Activated naive CD4-positive, alpha-beta T cell treated with anti-CD3 and anti-CD28 coated beads, Interleukin-2, amount 50 U/mL, for 72 hours (primary cell): Measurements from ENCODE around the gene UBE2B. TPM values are rescaled to one million over a fixed set of nuclear protein-coding genes. Genes with fewer than 3 reads are reported as not detected.
"Not testable (repeated sequence)": the region's sequence is repeated elsewhere in the genome, so short reads cannot be mapped to it uniquely, and the experiment has no call there.

Experiments used
- ATAC-seq, 2 donors: fragments of 150-1000 bp; cut with Tn5 transposase; 2 replicates each; pipeline ENCODE4 v1.10.0; 2021; ENCODE audit warnings: mild to moderate bottlenecking in 2 of 2, moderate library complexity in 2 of 2
- DNase-seq, 2 donors: peaks; one replicate each; pipeline ENCODE4 v3.0.0; 2021 to 2022; ENCODE audit warnings: low spot score in 2 of 2
- H3K27ac Mint-ChIP-seq, 2 donors: one replicate each; pipeline ENCODE4 v1.8.0; 2022; ENCODE audit warnings: mild to moderate bottlenecking in 2 of 2, mixed read lengths in 2 of 2
- H3K36me3 Mint-ChIP-seq, 2 donors: one replicate each; pipeline ENCODE4 v1.8.0; 2022; ENCODE audit warnings: mixed read lengths in 2 of 2
- H3K9me3 Mint-ChIP-seq, 2 donors: one replicate each; pipeline ENCODE4 v1.8.0; 2022; ENCODE audit warnings: mixed read lengths in 2 of 2
- total RNA-seq, 2 donors: library from RNA; stranded (reverse); gene quantifications; one replicate each; pipeline ENCODE4 v1.2.3, GENCODE V29; 2022

Gene UBE2B
- total RNA-seq, 2 donors from 2014 or later, result 93.3 to 125 TPM

DNA sequence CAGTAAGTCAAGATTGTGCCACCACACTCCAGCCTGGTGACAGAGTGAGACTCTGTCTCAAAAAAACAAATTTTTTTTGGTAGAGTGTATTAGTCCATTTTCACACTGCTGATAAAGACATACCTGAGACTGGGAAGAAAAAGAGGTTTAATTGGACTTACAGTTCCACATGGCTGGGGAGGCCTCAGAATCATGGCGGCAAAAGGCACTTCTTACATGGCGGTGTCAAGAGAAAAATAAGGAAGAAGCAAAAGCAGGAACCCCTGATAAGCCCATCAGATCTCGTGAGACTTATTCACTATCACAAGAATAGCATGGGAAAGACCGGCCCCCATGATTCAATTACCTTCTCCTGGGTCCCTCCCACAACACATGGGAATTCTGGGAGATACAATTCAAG is 49.7 kb downstream of the UBE2B start:
- DNase-seq, H3K27ac Mint-ChIP-seq, H3K36me3 Mint-ChIP-seq: not testable (repeated sequence)

GRCh38 chr5:134422791-134423365 is 51.5 kb downstream of the UBE2B start:
- no peaks in the 10 kb centered on the region for H3K36me3 Mint-ChIP-seq
- ATAC-seq, result no peak
- no peaks in the 10 kb centered on the region for H3K9me3 Mint-ChIP-seq

More for the DNA sequence above, 49.7 kb downstream of the UBE2B start:
- not testable (repeated sequence) for H3K9me3 Mint-ChIP-seq, ATAC-seq

DNA sequence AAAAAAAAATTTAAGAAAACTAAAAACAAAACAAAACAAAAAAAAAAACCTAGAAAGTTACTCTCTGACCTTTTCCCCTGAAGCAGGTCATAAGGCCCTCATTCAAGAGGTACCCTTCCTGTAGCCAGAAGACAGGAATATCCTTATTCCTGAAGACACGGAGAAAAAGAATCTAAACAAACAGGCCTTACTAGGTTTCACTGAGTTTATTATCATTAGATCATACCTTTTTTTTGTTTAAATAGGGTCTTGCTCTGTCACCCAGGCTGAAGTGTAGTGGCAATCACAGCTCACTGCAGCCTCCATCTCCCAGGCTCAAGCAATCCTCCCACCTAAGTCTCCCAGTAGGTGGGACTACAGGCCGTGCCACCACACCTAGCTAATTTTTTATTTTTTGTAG is 52.0 kb downstream of the UBE2B start:
- Mint-ChIP-seq H3K9me3 (no peaks in the 10 kb centered on the region), H3K36me3 (no peaks in the 10 kb centered on the region), H3K27ac (no peak overlapping the region)
- ATAC-seq (no peak), DNase-seq (no peak)

More at GRCh38 chr5:134422791-134423365, 51.5 kb downstream of the UBE2B start:
- no peak overlapping the region for H3K27ac Mint-ChIP-seq
- no peak for DNase-seq

GRCh38 chr5:134426361-134426760 is 55.0 kb downstream of the UBE2B start:
- Mint-ChIP-seq H3K9me3 (no peaks in the 10 kb centered on the region), H3K36me3 (no peaks in the 10 kb centered on the region), H3K27ac (no peak overlapping the region)
- ATAC-seq, result no peak
- no peak for DNase-seq

DNA sequence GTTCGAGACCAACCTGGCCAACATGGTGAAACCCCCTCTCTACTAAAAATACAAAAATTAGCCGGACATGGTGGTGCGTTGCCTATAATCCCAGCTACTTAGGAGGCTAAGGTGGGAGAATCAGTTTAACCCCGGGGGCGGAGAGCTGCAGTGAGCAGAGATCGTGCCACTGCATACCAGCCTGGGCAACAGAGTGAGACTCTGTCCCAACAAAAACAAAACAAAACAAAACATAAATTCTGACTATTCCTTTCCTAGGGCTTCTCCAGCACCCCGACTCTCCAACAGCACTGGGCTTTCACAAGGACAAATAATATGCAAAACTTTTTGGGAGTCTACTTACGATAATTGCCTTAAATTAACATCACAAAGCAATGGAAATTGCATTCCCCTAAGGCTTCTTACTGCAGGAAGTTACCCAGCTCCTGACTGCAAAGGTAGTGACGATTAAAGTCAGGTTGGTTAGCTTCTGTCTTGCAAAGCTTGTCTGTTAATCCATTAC is 56.2 kb downstream of the UBE2B start:
- ATAC-seq (no peak), DNase-seq (no peak)
- H3K27ac Mint-ChIP-seq, result no peak overlapping the region
- no peaks in the 10 kb centered on the region for H3K9me3 Mint-ChIP-seq
- no peaks in the 10 kb centered on the region for H3K36me3 Mint-ChIP-seq

GRCh38 chr5:134430001-134430569 is 58.7 kb downstream of the UBE2B start:
- ATAC-seq, result no peak
- H3K27ac Mint-ChIP-seq, result no peak overlapping the region
- no peaks in the 10 kb centered on the region for H3K9me3 Mint-ChIP-seq
- H3K36me3 Mint-ChIP-seq, result no peaks in the 10 kb centered on the region
- DNase-seq, result no peak

DNA sequence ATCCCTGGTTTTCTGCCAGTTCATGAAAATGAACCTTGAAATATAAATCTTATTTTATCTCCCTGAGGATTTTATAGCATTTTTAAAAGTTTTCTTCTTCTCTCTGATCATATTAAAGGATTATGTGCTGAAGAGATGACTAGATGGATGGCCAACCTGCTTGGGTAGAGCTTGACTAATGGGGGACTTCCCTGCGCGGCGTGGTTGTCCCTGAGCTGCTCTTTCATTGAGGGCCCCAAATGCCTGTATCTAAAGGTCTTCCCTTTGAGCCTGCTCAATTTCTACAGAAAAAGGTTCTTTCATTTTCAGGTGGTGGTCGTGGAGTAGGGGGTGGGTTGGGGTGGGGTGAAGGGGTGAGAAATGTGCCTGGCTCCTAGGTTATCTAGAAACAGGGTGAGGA is 60.8 kb downstream of the UBE2B start:
- no peaks in the 10 kb centered on the region for H3K9me3 Mint-ChIP-seq
- H3K27ac Mint-ChIP-seq, result peak overlapping the region in 1 of 2 donors; percentile 59
- DNase-seq, result no peak
- ATAC-seq, result peak in 1 of 2 donors; percentile 27
- no peaks in the 10 kb centered on the region for H3K36me3 Mint-ChIP-seq

- peak overlapping the region; percentile 59 to 88 for H3K27ac Mint-ChIP-seq
- H3K9me3 Mint-ChIP-seq, result no peaks in the 10 kb centered on the region
- DNase-seq (no peak), ATAC-seq (no peak)
- no peaks in the 10 kb centered on the region for H3K36me3 Mint-ChIP-seq
Measured at GRCh38 chr5:134432677-134433359, 61.4 kb downstream of the UBE2B start.

DNA sequence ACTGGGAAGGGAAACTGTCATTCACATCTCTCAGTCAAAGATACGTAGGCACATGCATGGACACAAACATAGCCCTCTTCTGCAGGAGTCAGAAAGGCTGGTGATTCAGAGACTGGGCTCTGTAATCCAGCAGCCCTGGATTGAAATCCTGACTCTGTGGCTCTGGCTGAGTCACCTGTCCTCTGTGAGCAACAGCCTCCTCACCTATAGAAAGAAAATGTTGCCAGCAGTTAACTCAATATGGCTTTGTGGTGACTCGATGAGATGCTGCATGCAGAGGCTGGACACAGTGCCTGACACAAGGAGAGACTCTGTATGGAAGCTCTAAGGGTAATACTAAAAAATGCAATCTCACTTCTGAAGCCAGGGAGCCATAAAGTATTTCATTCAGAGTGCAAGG is 64.2 kb downstream of the UBE2B start:
- peak overlapping the region in 1 of 2 donors; percentile 85 for H3K27ac Mint-ChIP-seq
- peak in 1 of 2 donors; percentile 15 for DNase-seq

GRCh38 chr5:134436523-134437339 is 65.4 kb downstream of the UBE2B start:
- Mint-ChIP-seq H3K36me3 (no peaks in the 10 kb centered on the region), H3K9me3 (no peaks in the 10 kb centered on the region), H3K27ac (peak overlapping the region; percentile 56 to 85)
- DNase-seq, result peak; percentile 55 to 78
- ATAC-seq, result peak; percentile 82 to 87

More for the DNA sequence above, 64.2 kb downstream of the UBE2B start:
- Mint-ChIP-seq H3K36me3 (no peaks in the 10 kb centered on the region), H3K9me3 (no peaks in the 10 kb centered on the region)
- peak; percentile 62 to 69 for ATAC-seq

- Mint-ChIP-seq H3K36me3 (no peaks in the 10 kb centered on the region), H3K27ac (peak overlapping the region; percentile 56 to 85), H3K9me3 (no peaks in the 10 kb centered on the region)
- DNase-seq (no peak), ATAC-seq (peak in 1 of 2 donors; percentile 16)
Measured at GRCh38 chr5:134437340-134437846, 66.0 kb downstream of the UBE2B start.

GRCh38 chr5:134437847-134438581 is 66.6 kb downstream of the UBE2B start:
- no peak for DNase-seq
- Mint-ChIP-seq H3K27ac (no peak overlapping the region), H3K9me3 (no peaks in the 10 kb centered on the region), H3K36me3 (no peaks in the 10 kb centered on the region)
- no peak for ATAC-seq

- H3K27ac Mint-ChIP-seq, result no peak overlapping the region
- DNase-seq (no peak), ATAC-seq (no peak)
- no peaks in the 10 kb centered on the region for H3K36me3 Mint-ChIP-seq
- no peaks in the 10 kb centered on the region for H3K9me3 Mint-ChIP-seq
Measured at GRCh38 chr5:134438721-134439123, 67.4 kb downstream of the UBE2B start.

- DNase-seq (no peak), ATAC-seq (no peak)
- H3K27ac Mint-ChIP-seq, result no peak overlapping the region
- H3K36me3 Mint-ChIP-seq, result no peaks in the 10 kb centered on the region
- no peaks in the 10 kb centered on the region for H3K9me3 Mint-ChIP-seq
Measured at GRCh38 chr5:134439210-134439654, 67.9 kb downstream of the UBE2B start.

DNA sequence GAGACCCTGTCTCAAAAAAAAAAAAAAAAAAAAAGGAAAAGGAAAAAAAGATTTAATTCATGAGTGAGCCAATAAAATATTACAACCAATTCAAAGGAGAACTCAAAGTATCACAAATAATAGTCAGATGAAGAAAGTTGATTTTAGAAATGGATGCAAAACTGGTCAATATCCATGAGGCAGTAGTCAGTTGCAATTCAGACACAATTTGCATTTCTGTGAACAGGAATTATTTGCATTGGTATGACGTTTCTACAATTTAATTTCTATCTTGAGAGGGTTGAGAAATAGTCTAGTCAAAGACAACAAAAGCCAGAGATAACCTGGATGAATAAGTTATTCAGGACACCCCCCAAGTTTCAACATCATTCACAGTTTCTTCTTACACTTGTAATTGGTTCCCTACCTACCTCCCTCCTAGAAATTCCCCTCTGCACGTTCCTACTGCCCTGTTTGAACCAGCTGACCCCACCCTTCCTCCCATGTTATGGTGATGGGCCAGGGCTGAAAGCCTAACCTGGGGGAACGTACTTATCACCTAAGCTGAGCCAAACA is 68.9 kb downstream of the UBE2B start:
- ATAC-seq, result no peak
- no peaks in the 10 kb centered on the region for H3K9me3 Mint-ChIP-seq
- DNase-seq, result no peak
- H3K36me3 Mint-ChIP-seq, result no peaks in the 10 kb centered on the region
- no peak overlapping the region for H3K27ac Mint-ChIP-seq
